ENCODE measurements around the gene ERN2.
"Not testable (repeated sequence)": the region's sequence is repeated elsewhere in the genome, so short reads cannot be mapped to it uniquely, and the experiment has no call there.

Gene ERN2

DNA sequence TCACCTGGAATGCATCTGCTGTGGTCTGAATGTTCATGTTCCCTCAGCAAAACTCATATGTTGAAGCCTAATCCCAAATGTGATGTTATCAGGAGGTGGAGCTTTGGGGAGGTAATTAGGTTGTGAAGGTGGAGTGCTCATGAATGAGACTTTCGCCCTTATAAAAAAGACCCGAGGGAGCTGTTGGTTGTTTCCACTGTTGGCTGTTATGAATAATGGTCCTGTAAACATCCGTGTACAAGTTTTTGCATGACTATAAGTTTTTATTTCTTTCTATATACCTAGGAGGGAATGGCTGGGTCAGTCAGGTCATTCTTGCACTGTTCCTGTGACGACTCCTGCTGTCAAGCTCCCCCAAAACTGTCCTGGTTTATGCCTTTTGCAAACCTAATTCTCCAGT lies 32.2 kb upstream of the ERN2 start:
- no peaks in the 10 kb centered on the region for H3K4me1 ChIP-seq (ENCODE audit: low read depth, poor library complexity, severe bottlenecking)
- TF ChIP-seq, protein P1, sequence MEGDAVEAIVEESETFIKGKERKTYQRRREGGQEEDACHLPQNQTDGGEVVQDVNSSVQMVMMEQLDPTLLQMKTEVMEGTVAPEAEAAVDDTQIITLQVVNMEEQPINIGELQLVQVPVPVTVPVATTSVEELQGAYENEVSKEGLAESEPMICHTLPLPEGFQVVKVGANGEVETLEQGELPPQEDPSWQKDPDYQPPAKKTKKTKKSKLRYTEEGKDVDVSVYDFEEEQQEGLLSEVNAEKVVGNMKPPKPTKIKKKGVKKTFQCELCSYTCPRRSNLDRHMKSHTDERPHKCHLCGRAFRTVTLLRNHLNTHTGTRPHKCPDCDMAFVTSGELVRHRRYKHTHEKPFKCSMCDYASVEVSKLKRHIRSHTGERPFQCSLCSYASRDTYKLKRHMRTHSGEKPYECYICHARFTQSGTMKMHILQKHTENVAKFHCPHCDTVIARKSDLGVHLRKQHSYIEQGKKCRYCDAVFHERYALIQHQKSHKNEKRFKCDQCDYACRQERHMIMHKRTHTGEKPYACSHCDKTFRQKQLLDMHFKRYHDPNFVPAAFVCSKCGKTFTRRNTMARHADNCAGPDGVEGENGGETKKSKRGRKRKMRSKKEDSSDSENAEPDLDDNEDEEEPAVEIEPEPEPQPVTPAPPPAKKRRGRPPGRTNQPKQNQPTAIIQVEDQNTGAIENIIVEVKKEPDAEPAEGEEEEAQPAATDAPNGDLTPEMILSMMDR (conservative IDR thresholded peaks at IDR 0.05; ENCODE audit: low read depth, low read length) = no peak
- no peaks in the 10 kb centered on the region for H3K36me3 ChIP-seq (ENCODE audit: insufficient read depth)
- no peak overlapping the region for H3K4me3 ChIP-seq (IDR thresholded peaks at IDR 0.05; ENCODE audit: insufficient read depth, low read depth, low read length)
- no peak overlapping the region for H3K9ac ChIP-seq
- no peak overlapping the region for H3K27ac ChIP-seq
- no peaks in the 10 kb centered on the region for H4K20me1 ChIP-seq (ENCODE audit: insufficient read depth)
- H3K4me2 ChIP-seq = no peak overlapping the region
- H3K27me3 ChIP-seq (ENCODE audit: insufficient read depth, low read depth) = no peaks in the 10 kb centered on the region
- no peaks in the 10 kb centered on the region for H3K79me2 ChIP-seq (ENCODE audit: insufficient read depth, low read depth)
- no peak overlapping the region for H2AFZ ChIP-seq (ENCODE audit: low read depth)

DNA sequence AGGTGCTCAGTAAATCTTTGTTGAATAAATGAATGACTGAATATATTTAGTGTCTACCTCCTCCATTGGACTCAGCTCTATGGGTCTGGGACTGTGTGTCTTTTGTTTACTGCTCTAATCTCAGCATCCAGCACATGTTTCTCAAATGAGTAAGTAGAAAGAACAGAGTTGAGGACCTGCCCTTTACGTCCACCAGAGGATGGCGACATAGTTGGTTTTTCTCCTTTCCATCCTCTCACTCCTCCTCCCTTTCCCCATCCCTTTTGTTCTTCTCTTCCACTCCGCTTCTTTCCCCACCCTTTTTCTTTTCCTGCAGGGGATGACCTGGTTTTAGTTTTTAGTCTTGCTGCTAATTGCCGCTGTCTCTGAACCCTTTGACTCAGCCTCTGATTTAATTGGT lies 29.7 kb upstream of the ERN2 start:
- H3K9ac ChIP-seq = no peak overlapping the region
- no peak overlapping the region for H2AFZ ChIP-seq (ENCODE audit: low read depth)
- no peaks in the 10 kb centered on the region for H4K20me1 ChIP-seq (ENCODE audit: insufficient read depth)
- no peak overlapping the region for H3K4me2 ChIP-seq
- no peaks in the 10 kb centered on the region for H3K36me3 ChIP-seq (ENCODE audit: insufficient read depth)
- H3K79me2 ChIP-seq (ENCODE audit: insufficient read depth, low read depth) = no peaks in the 10 kb centered on the region
- H3K27ac ChIP-seq = no peak overlapping the region
- TF ChIP-seq, protein P1 (conservative IDR thresholded peaks at IDR 0.05; ENCODE audit: low read depth, low read length) = no peak
- H3K4me3 ChIP-seq (IDR thresholded peaks at IDR 0.05; ENCODE audit: insufficient read depth, low read depth, low read length) = no peak overlapping the region
- no peaks in the 10 kb centered on the region for H3K27me3 ChIP-seq (ENCODE audit: insufficient read depth, low read depth)
- no peaks in the 10 kb centered on the region for H3K4me1 ChIP-seq (ENCODE audit: low read depth, poor library complexity, severe bottlenecking)

DNA sequence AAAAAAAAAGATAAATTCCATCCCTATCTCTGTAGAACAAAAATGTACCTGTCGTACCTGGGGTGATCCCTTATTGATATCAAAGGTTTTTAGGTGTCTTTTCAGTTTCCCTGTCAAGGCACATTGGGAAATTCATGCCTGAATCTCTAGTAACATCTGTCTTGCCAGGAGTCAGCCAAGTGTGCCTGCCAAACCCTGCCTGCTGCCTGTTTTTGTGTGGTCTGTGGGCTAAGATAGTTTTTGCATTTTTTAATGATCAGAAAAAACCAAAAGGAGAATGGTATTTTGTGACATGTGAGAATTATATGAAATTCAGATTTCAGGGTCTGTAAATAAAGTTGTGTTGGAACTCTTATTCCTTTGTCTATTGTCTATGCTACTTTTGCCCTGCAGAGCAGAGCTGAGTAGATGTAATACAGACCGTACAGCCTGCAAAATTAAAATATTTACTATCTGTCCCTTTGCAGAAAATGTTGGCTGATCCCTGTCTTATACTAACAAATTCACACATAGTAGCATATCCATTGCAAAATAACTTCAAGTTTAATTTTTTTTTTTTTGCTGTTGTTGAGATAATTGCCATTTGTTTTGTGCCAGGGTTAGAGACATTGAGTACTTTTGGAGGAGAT lies 28.8 kb upstream of the ERN2 start:
- Histone ChIP-seq H3K4me1 (ENCODE audit: low read depth, poor library complexity, severe bottlenecking) (no peaks in the 10 kb centered on the region), H4K20me1 (ENCODE audit: insufficient read depth) (no peaks in the 10 kb centered on the region), H3K36me3 (ENCODE audit: insufficient read depth) (no peaks in the 10 kb centered on the region), H3K27ac (no peak overlapping the region), H3K4me2 (no peak overlapping the region), H3K4me3 (IDR thresholded peaks at IDR 0.05; ENCODE audit: insufficient read depth, low read depth, low read length) (no peak overlapping the region), H2AFZ (ENCODE audit: low read depth) (no peak overlapping the region), H3K27me3 (ENCODE audit: insufficient read depth, low read depth) (no peaks in the 10 kb centered on the region), H3K9ac (no peak overlapping the region), H3K79me2 (ENCODE audit: insufficient read depth, low read depth) (no peaks in the 10 kb centered on the region)
- TF ChIP-seq, protein P1 (conservative IDR thresholded peaks at IDR 0.05; ENCODE audit: low read depth, low read length) = no peak

DNA sequence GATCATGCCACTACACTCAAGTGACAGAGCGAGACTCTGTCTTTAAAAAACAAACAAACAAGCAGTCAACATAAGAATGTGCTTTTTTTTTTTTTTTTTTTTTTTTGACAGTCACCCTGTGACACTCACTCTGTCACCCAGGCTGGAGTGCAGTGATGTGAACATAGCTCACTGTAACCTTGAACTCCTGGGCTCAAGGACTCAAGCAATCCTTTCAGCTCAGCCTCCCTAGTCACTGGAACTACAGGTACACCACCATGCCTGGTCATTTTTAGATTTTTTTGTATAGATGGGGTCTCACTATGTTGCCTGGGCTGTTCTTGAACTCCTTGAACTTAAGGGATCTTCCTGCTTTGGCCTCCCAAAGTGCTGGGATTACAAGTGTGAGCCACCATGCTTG lies 26.5 kb upstream of the ERN2 start:
- no peaks in the 10 kb centered on the region for H3K27me3 ChIP-seq (ENCODE audit: insufficient read depth, low read depth)

DNA sequence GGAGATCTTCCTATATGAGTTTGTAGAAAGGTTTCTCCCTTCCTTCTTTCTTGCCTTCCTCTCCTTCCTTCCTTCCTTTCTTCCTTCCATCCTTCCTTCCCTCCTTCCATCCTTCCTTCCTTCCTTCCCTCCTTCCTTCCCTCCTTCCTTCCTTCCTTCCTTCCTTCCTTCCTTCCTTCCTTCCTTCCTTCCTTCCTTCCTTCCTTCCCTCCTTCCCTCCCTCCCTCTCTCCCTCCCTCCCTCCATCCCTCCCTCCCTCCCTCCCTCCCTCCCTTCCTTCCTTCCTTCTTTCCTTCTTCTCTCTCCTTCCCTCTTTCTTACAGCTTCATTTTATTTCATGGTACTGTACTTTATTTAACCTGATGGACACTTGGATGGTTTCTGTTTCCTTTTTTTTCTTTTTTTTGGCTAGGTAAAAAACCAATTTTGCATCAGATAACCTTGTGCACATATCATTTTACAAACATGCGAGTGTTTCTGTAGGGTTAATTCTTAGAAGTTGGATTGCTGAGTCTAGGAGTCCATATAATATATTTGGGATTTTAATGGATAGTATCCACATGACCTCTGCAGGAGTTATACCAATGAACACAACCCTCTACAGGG lies 24.5 kb upstream of the ERN2 start:
- not testable (repeated sequence) for H2AFZ ChIP-seq (ENCODE audit: low read depth); H3K36me3 ChIP-seq (ENCODE audit: insufficient read depth); H3K27me3 ChIP-seq (ENCODE audit: insufficient read depth, low read depth); H3K4me2 ChIP-seq; H3K27ac ChIP-seq; H3K4me3 ChIP-seq (IDR thresholded peaks at IDR 0.05; ENCODE audit: insufficient read depth, low read depth, low read length); H3K9ac ChIP-seq; H4K20me1 ChIP-seq (ENCODE audit: insufficient read depth); H3K4me1 ChIP-seq (ENCODE audit: low read depth, poor library complexity, severe bottlenecking); H3K79me2 ChIP-seq (ENCODE audit: insufficient read depth, low read depth)

More for the DNA sequence above, 26.5 kb upstream of the ERN2 start:
- Histone ChIP-seq H3K27ac (no peak overlapping the region), H3K79me2 (ENCODE audit: insufficient read depth, low read depth) (no peaks in the 10 kb centered on the region), H3K9ac (no peak overlapping the region), H3K4me2 (no peak overlapping the region), H3K36me3 (ENCODE audit: insufficient read depth) (no peaks in the 10 kb centered on the region), H4K20me1 (ENCODE audit: insufficient read depth) (no peaks in the 10 kb centered on the region), H3K4me3 (IDR thresholded peaks at IDR 0.05; ENCODE audit: insufficient read depth, low read depth, low read length) (no peak overlapping the region), H3K4me1 (ENCODE audit: low read depth, poor library complexity, severe bottlenecking) (no peaks in the 10 kb centered on the region), H2AFZ (ENCODE audit: low read depth) (no peak overlapping the region)
- TF ChIP-seq, protein P1 (conservative IDR thresholded peaks at IDR 0.05; ENCODE audit: low read depth, low read length) = no peak
